ENCODE results near the gene MMP25. TPM values are rescaled to one million over a fixed set of nuclear protein-coding genes. Genes with fewer than 3 reads are reported as not detected.

The MMP25 gene
- total RNA-seq, 1 donor from 2014 or later = 0.25 TPM

DNA sequence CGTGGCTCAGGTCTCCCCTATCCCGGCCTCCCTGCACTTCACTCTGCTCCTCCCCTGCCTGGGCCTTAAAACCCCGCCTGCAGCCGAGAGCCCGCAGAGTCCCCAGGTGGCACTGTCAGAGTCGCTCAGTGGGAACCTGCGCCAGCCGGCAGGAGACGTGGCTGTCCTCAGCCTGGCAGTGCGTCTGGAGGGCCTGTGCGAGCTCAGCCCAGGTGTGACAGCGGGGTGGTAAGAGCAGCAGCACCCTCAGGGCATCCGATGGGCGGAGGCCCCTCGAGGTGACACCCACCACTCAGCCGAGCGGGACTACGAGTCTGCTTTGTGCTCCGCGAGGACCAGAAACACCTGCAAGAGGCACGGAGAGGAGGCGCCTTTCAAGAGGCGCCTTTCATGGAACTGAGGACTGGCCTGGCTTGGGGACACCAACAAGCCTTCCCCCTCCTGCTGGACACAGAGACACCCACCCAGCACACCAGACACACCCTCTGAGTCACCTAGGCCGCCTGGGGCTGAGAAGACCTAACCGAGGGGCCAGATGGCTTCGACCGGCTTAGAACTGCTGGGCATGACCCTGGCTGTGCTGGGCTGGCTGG lies 33.4 kb upstream of the MMP25 start, which contains the start of gene CLDN9:
Gene CLDN9 (plus strand): TSS at position 96 of the 593 bp plus-strand sequence. CDS start 440 bp downstream, at position 536.
- TF ChIP-seq, protein P1, sequence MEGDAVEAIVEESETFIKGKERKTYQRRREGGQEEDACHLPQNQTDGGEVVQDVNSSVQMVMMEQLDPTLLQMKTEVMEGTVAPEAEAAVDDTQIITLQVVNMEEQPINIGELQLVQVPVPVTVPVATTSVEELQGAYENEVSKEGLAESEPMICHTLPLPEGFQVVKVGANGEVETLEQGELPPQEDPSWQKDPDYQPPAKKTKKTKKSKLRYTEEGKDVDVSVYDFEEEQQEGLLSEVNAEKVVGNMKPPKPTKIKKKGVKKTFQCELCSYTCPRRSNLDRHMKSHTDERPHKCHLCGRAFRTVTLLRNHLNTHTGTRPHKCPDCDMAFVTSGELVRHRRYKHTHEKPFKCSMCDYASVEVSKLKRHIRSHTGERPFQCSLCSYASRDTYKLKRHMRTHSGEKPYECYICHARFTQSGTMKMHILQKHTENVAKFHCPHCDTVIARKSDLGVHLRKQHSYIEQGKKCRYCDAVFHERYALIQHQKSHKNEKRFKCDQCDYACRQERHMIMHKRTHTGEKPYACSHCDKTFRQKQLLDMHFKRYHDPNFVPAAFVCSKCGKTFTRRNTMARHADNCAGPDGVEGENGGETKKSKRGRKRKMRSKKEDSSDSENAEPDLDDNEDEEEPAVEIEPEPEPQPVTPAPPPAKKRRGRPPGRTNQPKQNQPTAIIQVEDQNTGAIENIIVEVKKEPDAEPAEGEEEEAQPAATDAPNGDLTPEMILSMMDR (IDR thresholded peaks at IDR 0.05) = no peak
- no peak for TF ChIP-seq POLR2A (IDR thresholded peaks at IDR 0.05)
- no peak for TF ChIP-seq POLR2AphosphoS5 (IDR thresholded peaks at IDR 0.05; ENCODE audit: insufficient read depth in 1 of 2, low read depth in 1 of 2)
- peaks cover 16% of the 10 kb centered on the region for H3K27me3 ChIP-seq
- H3K4me1 ChIP-seq = peaks cover 3% of the 10 kb centered on the region
- H3K4me3 ChIP-seq = no peak within 1 kb of the TSS
- intact Hi-C loops (cut with DNase I) = no loop called here
- H3K9me3 ChIP-seq = no peaks in the 10 kb centered on the region
- no peaks in the 10 kb centered on the region for H3K36me3 ChIP-seq
- no peak for DNase-seq (ENCODE audit: extremely low spot score in 2 of 2)
- H3K27ac ChIP-seq = no peak within 1 kb of the TSS

DNA sequence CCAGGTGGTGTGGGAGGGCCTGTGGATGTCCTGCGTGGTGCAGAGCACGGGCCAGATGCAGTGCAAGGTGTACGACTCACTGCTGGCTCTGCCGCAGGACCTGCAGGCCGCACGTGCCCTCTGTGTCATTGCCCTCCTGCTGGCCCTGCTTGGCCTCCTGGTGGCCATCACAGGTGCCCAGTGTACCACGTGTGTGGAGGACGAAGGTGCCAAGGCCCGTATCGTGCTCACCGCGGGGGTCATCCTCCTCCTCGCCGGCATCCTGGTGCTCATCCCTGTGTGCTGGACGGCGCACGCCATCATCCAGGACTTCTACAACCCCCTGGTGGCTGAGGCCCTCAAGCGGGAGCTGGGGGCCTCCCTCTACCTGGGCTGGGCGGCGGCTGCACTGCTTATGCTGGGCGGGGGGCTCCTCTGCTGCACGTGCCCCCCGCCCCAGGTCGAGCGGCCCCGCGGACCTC lies 32.8 kb upstream of the MMP25 start:
- intact Hi-C loops (cut with DNase I) = no loop called here
- no peak overlapping the region for H3K27ac ChIP-seq
- TF ChIP-seq POLR2A (IDR thresholded peaks at IDR 0.05) = no peak
- TF ChIP-seq, protein P1 (IDR thresholded peaks at IDR 0.05) = no peak
- TF ChIP-seq POLR2AphosphoS5 (IDR thresholded peaks at IDR 0.05; ENCODE audit: insufficient read depth in 1 of 2, low read depth in 1 of 2) = no peak
- no peaks in the 10 kb centered on the region for H3K36me3 ChIP-seq
- H3K9me3 ChIP-seq = no peaks in the 10 kb centered on the region
- DNase-seq (ENCODE audit: extremely low spot score in 2 of 2) = no peak
- no peaks in the 10 kb centered on the region for H3K4me1 ChIP-seq
- no peak overlapping the region for H3K4me3 ChIP-seq
- H3K27me3 ChIP-seq = peaks cover 16% of the 10 kb centered on the region

DNA sequence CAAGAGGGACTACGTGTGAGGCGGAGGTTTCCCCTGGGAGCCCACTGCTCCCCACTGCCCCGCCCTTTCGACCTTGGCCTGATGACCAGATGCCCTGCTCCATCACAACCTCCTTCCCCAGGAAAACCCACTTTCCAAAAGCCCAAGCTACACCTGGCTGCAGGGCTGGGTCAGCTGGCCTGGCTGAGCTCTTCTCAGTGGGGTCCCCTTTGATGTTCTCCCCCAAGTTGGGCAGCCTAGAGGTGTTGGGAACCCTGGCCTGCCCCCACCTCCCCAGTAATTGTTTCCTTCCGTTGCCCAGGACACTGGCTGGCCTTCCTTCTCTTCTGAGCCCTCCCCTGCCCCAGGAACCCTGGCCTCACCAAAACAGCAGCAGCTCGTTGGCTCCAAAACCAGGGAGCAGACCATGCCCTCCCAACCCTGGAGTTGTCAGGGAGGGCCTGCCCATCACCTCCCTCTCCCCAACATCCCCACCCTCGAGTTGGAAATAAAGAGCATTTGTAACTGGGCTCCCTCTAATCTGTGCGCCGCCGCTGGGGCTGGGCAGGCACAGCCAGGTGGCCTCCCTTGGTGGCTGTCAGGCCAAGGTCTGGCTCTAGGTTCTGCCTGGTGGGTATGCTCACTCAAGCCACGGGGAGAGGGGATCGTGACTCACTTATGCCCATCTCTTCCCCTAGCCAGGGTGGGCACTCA lies 32.2 kb upstream of the MMP25 start:
- no peaks in the 10 kb centered on the region for H3K9me3 ChIP-seq
- no peak for DNase-seq (ENCODE audit: extremely low spot score in 2 of 2)
- H3K27ac ChIP-seq = no peak overlapping the region
- no peaks in the 10 kb centered on the region for H3K4me1 ChIP-seq
- H3K4me3 ChIP-seq = no peak overlapping the region
- TF ChIP-seq, protein P1 (IDR thresholded peaks at IDR 0.05) = no peak
- TF ChIP-seq POLR2A (IDR thresholded peaks at IDR 0.05) (no peak), POLR2AphosphoS5 (IDR thresholded peaks at IDR 0.05; ENCODE audit: insufficient read depth in 1 of 2, low read depth in 1 of 2) (no peak)
- intact Hi-C loops (cut with DNase I) = no loop called here
- H3K27me3 ChIP-seq = peaks cover 16% of the 10 kb centered on the region
- no peaks in the 10 kb centered on the region for H3K36me3 ChIP-seq

DNA sequence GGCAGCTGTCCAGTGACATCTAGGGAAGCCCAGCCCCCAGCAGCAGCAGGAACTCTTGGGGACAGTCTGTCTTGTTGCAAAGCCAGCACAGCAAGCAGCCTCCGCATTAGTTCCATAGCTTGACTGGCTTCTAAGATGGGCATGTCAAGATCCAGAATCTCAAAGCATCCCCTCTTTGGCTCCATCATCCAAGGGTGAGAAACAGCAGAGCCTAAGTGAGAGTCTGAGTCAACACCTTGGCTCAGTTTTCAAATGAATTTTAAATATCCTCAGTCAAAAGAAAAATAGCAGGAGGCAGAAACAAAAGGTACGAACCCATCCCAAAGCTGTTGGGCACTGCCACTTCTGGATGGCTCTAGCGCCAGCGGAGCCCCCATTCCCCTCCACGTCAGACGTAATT lies 31.4 kb upstream of the MMP25 start:
- H3K4me3 ChIP-seq = no peak overlapping the region
- no peaks in the 10 kb centered on the region for H3K9me3 ChIP-seq
- no peak for DNase-seq (ENCODE audit: extremely low spot score in 2 of 2)
- H3K36me3 ChIP-seq = no peaks in the 10 kb centered on the region
- peaks cover 16% of the 10 kb centered on the region for H3K27me3 ChIP-seq
- H3K27ac ChIP-seq = no peak overlapping the region
- peaks cover 5% of the 10 kb centered on the region for H3K4me1 ChIP-seq
- intact Hi-C loops (cut with DNase I) = no loop called here
- TF ChIP-seq POLR2A (IDR thresholded peaks at IDR 0.05) = no peak
- TF ChIP-seq, protein P1 (IDR thresholded peaks at IDR 0.05) = no peak
- TF ChIP-seq POLR2AphosphoS5 (IDR thresholded peaks at IDR 0.05; ENCODE audit: insufficient read depth in 1 of 2, low read depth in 1 of 2) = no peak
